HepG2 (cell line): ENCODE data around the gene SCN2A. TPM values are rescaled to one million over a fixed set of nuclear protein-coding genes. Genes with fewer than 3 reads are reported as not detected.

Source experiments
- ATAC-seq: fragments of 200-7000 bp; cut with Tn5 transposase; 3 replicates; pipeline ENCODE4 v1.9.1; 2020; ENCODE audit warnings: mild to moderate bottlenecking, moderate library complexity
- BruUV-seq: library from RNA; stranded (reverse); fragments of 400-500 nt; replicated peaks from 2 replicates; lab custom pipeline; 2021; lab: Mats Ljungman, UMichigan
- CTCF ChIA-PET: fragments of 300-600 bp; formaldehyde crosslinking; extraction: SDS; loops from one replicate; lab custom pipeline; 2021; ENCODE audit warnings: low total read pairs, inconsistent platforms, low intra/inter-chr PET ratio; lab: Yijun Ruan, JAX
- POLR2A ChIA-PET: fragments of 350-600 bp; sonication (Branson Sonifier 250); formaldehyde crosslinking; loops from one replicate; lab custom pipeline; 2020; ENCODE audit warnings: antibody characterized with exemption, inconsistent platforms; lab: Yijun Ruan, JAX
- DNase-seq: peaks from one replicate; pipeline ENCODE4 v3.0.0-alpha.2; 2015; ENCODE audit warnings: low spot score
- FAIRE-seq: peaks from 3 replicates; lab custom pipeline; 2011; peaks lifted over from hg19 to GRCh38; lab: Jason Lieb, UNC
- H2AFZ ChIP-seq: one replicate; pipeline ENCODE4 v1.6.1; 2011; ENCODE audit warnings: low read length, inconsistent platforms
- H3K27ac ChIP-seq: fragments of 300-600 bp; 3 replicates; pipeline ENCODE4 v1.8.0; 2011; ENCODE audit warnings: mixed run types, mild to moderate bottlenecking, mixed read lengths, low read length, inconsistent platforms; ENCODE audit not compliant: insufficient read depth; ENCODE audit errors: extremely low read length
- H3K27me3 ChIP-seq, 2 experiments: fragments of 200-600 bp in 1 of 2; 2 replicates in 1 of 2; 3 replicates in 1 of 2; pipeline versions ENCODE4 v1.6.0 to v1.8.0; 2011; ENCODE audit warnings: low read length in 2 of 2, mild to moderate bottlenecking in 2 of 2, moderate library complexity in 2 of 2, inconsistent platforms in 1 of 2; ENCODE audit not compliant: insufficient read depth in 2 of 2, control insufficient read depth in 1 of 2
- H3K36me3 ChIP-seq, 2 experiments: fragments of 200-600 bp in 1 of 2; replicated peaks in 1 of 2; 2 replicates in 1 of 2; 3 replicates in 1 of 2; pipeline versions ENCODE4 v1.5.1 to v1.8.0; 2011; ENCODE audit warnings: low read length in 2 of 2, inconsistent platforms in 1 of 2; ENCODE audit not compliant: insufficient read depth in 2 of 2, control insufficient read depth in 1 of 2
- H3K4me1 ChIP-seq: 2 replicates; pipeline ENCODE4 v1.5.1; 2012; ENCODE audit warnings: low read length, inconsistent platforms; ENCODE audit not compliant: insufficient read depth
- H3K4me2 ChIP-seq: 2 replicates; pipeline ENCODE4 v1.6.0; 2011; ENCODE audit warnings: low read depth, low read length, inconsistent platforms
- H3K4me3 ChIP-seq, 3 experiments: fragments of 200-600 bp in 1 of 3; sonication (generic), shearing (Covaris generic) in 1 of 3; replicated peaks in 1 of 3; 2 replicates each; pipeline ENCODE4 v1.5.1; 2011 to 2016; ENCODE audit warnings: low read length in 3 of 3, inconsistent platforms in 2 of 3, low read depth in 2 of 3, mild to moderate bottlenecking in 2 of 3, control low read depth in 1 of 3, mixed read lengths in 1 of 3; ENCODE audit not compliant: insufficient read depth in 1 of 3
- H3K79me2 ChIP-seq: one replicate; pipeline ENCODE4 v1.6.1; 2011; ENCODE audit warnings: low read length, inconsistent platforms; ENCODE audit not compliant: insufficient read depth
- H3K9ac ChIP-seq: 2 replicates; pipeline ENCODE4 v1.6.0; 2011; ENCODE audit warnings: mild to moderate bottlenecking, low read depth, low read length, inconsistent platforms; ENCODE audit not compliant: insufficient read depth
- H3K9me3 ChIP-seq: 2 replicates; pipeline ENCODE4 v1.5.1; 2012; ENCODE audit warnings: mild to moderate bottlenecking, low read length
- H4K20me1 ChIP-seq: 2 replicates; pipeline ENCODE4 v1.6.0; 2011; ENCODE audit warnings: inconsistent platforms, mild to moderate bottlenecking, low read length, moderate library complexity; ENCODE audit not compliant: insufficient read depth
- CENPX ChIP-seq: sonication (generic); formaldehyde crosslinking; IDR thresholded peaks from 2 replicates; pipeline ENCODE4 v1.9.0; 2021; ENCODE audit warnings: mild to moderate bottlenecking, missing genetic modification reagents, moderate library complexity
- KLF13 ChIP-seq: sonication (generic); formaldehyde crosslinking; IDR thresholded peaks from 2 replicates; pipeline ENCODE4 v1.4.0; 2020; ENCODE audit warnings: mild to moderate bottlenecking, missing genetic modification reagents
- KLF6 ChIP-seq: IDR thresholded peaks from 2 replicates; pipeline ENCODE4 v1.8.0; 2016; ENCODE audit warnings: missing biosample characterization, missing genetic modification reagents
- MIER3 ChIP-seq: IDR thresholded peaks from 2 replicates; pipeline ENCODE4 v1.6.1; 2016; ENCODE audit warnings: missing compliant biosample characterization, borderline replicate concordance
- MYNN ChIP-seq: sonication (generic); formaldehyde crosslinking; IDR thresholded peaks from 2 replicates; pipeline ENCODE4 v1.4.0; 2020; ENCODE audit warnings: mild to moderate bottlenecking, low read depth, missing genetic modification reagents
- NR2F1 ChIP-seq, 2 experiments: fragments of 450-650 bp in 1 of 2; formaldehyde crosslinking in 1 of 2; IDR thresholded peaks; 2 replicates each; pipeline versions ENCODE4 v1.5.0 to v1.6.1; 2016 to 2020; ENCODE audit warnings: mild to moderate bottlenecking in 1 of 2, missing compliant biosample characterization in 1 of 2, missing genetic modification reagents in 1 of 2, moderate library complexity in 1 of 2
- RXRB ChIP-seq: IDR thresholded peaks from 2 replicates; pipeline ENCODE4 v1.6.1; 2016; ENCODE audit warnings: borderline replicate concordance, missing genetic modification reagents, missing compliant biosample characterization
- U2AF2 ChIP-seq: fragments of 200-400 bp; formaldehyde crosslinking; IDR thresholded peaks from 2 replicates; pipeline ENCODE4 v1.6.1; 2017; ENCODE audit warnings: low read depth, mild to moderate bottlenecking, low read length
- ZNF260 ChIP-seq: sonication (generic); formaldehyde crosslinking; IDR thresholded peaks from 2 replicates; pipeline ENCODE4 v1.4.0; 2020; ENCODE audit warnings: missing genetic modification reagents, low read depth, mild to moderate bottlenecking, borderline replicate concordance
- ZNF3 ChIP-seq: IDR thresholded peaks from 2 replicates; pipeline ENCODE4 v1.7.0; 2017; ENCODE audit warnings: inconsistent platforms
- ZNF749 ChIP-seq: sonication (generic); formaldehyde crosslinking; IDR thresholded peaks from 2 replicates; pipeline ENCODE4 v1.8.0; 2022; ENCODE audit warnings: mild to moderate bottlenecking, missing genetic modification reagents, moderate library complexity, borderline replicate concordance
- ZNF841 ChIP-seq: sonication (generic); formaldehyde crosslinking; IDR thresholded peaks from 2 replicates; pipeline ENCODE4 v1.8.1; 2023; ENCODE audit warnings: missing genetic modification reagents, borderline replicate concordance
- ZNF850 ChIP-seq: sonication (generic); formaldehyde crosslinking; conservative IDR thresholded peaks from 2 replicates; pipeline ENCODE4 v1.9.0; 2021; ENCODE audit warnings: mild to moderate bottlenecking, missing genetic modification reagents
- ZSCAN25 ChIP-seq: sonication (generic); formaldehyde crosslinking; IDR thresholded peaks from 2 replicates; pipeline ENCODE4 v1.8.0; 2022; ENCODE audit warnings: mild to moderate bottlenecking, missing genetic modification reagents
- WGBS: methylation state at CpG from one replicate; pipeline ENCODE4 v1.1.6; 2017; ENCODE audit warnings: low lambda C conversion rate; 5-methylcytosine and 5-hydroxymethylcytosine counted together
- in situ Hi-C: cut with HindIII; loops from 2 replicates; pipeline ENCODE4 v1.10.0; 2017; ENCODE audit warnings: low pct_unique_long_range_greater_than_20kb; ENCODE audit not compliant: extremely low pct_ligation_motif_present
- intact Hi-C: fragments of 100-400 bp; cut with micrococcal nuclease; formaldehyde crosslinking; loops from one replicate; pipeline ENCODE4 v1.10.0; 2022; ENCODE audit not compliant: unreplicated experiment
- polyA plus RNA-seq, 8 experiments: library from polyadenylated mRNA; depleted of rRNA in 3 of 8; stranded (reverse) in 7 of 8; unstranded in 1 of 8; fragments of >200 nt; fragmentation: Illumina TruSeq in 4 of 8; extraction: Trizol in 4 of 8; gene quantifications; 2 replicates each; pipeline versions ENCODE4 v1.2.1 to v1.2.3, GENCODE V29; 2011 to 2016; ENCODE audit warnings: low read depth in 4 of 8, missing spikeins in 1 of 8, mixed read lengths in 1 of 8; ENCODE audit not compliant: insufficient read depth in 1 of 8
- total RNA-seq, 5 experiments: library from RNA; depleted of rRNA; stranded (reverse); fragments of >200 nt; fragmentation: Illumina TruSeq; extraction: Trizol; gene quantifications; 2 replicates each; pipeline ENCODE4 v1.2.3, GENCODE V29; 2016; ENCODE audit warnings: low read depth in 1 of 5
- TF ChIP-seq, protein P1 (sequence below): sonication (generic); formaldehyde crosslinking; IDR thresholded peaks from 2 replicates; pipeline ENCODE4 v1.8.0; 2022; ENCODE audit warnings: mild to moderate bottlenecking, missing genetic modification reagents, moderate library complexity
- TF ChIP-seq, protein P2 (sequence below): sonication (generic); formaldehyde crosslinking; IDR thresholded peaks from 2 replicates; pipeline ENCODE4 v1.5.1; 2020; ENCODE audit warnings: mild to moderate bottlenecking, missing genetic modification reagents, moderate library complexity

SCN2A gene
- total and polyA plus RNA-seq, 2 of the 13 experiments (the other 11 are each of a cell fraction or from before 2014, with no cell fraction given): 0.20 to 0.30 TPM

DNA sequence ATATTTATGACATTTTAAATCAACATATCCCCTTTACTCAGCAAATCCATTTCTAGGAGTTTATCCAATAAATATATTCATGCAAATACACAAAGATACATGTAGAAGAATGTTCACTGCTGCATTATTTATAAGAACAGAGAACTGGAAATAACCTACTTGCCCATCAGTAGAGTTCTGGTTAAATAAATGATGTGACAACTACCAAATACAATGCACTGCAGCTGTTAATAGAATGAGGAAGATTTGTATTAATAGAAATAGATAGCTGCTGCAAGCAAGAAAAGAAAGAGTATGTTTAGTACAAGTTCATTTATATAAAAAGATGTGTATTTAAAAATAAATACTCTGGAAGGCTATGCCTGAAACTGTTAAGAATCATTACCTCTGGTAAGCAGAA, 181.0 kb downstream of the SCN2A start:
- intact Hi-C loops: no loop called here
- no TSS peak for BruUV-seq
- in situ Hi-C loops: no loop called here
- Histone ChIP-seq H3K4me1 (no peaks in the 10 kb centered on the region), H3K27ac (no peak overlapping the region), H3K79me2 (no peaks in the 10 kb centered on the region), H3K4me3 (no peak overlapping the region), H3K27me3 (no peaks in the 10 kb centered on the region), H3K9me3 (no peaks in the 10 kb centered on the region), H2AFZ (no peak overlapping the region), H4K20me1 (no peaks in the 10 kb centered on the region), H3K4me2 (no peak overlapping the region), H3K36me3 (no peaks in the 10 kb centered on the region), H3K9ac (no peak overlapping the region)
- no peak for DNase-seq
- no peak for FAIRE-seq
- no peak for TF ChIP-seq ZNF850
- TF ChIP-seq, protein P1, sequence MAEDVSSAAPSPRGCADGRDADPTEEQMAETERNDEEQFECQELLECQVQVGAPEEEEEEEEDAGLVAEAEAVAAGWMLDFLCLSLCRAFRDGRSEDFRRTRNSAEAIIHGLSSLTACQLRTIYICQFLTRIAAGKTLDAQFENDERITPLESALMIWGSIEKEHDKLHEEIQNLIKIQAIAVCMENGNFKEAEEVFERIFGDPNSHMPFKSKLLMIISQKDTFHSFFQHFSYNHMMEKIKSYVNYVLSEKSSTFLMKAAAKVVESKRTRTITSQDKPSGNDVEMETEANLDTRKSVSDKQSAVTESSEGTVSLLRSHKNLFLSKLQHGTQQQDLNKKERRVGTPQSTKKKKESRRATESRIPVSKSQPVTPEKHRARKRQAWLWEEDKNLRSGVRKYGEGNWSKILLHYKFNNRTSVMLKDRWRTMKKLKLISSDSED: no peak
- no peak for ATAC-seq
- ChIA-PET POLR2A (no interaction called here), CTCF (no interaction called here)

DNA sequence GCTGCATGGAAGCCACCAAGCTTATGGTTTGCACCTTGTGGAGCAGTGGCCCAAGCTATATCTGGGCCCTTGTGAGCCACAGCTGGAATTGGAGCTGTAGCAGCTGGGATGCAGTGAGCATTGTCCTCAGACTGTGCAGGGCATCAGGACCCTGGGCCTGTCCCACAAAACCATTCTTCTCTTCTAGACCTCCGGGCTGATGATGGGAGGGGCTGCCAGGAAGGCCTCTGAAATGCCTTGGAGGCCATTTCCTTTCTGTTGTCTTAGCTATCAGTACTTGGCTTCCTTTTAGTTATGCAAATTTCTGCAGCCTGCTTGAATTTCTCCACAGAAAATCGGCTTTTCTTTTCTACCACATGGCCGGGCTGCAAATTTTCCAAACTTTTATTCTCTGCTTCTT, 183.9 kb downstream of the SCN2A start:
- CTCF ChIA-PET: no interaction called here
- no peak for TF ChIP-seq MIER3
- no peak for TF ChIP-seq KLF6 (CRISPR knock-in tag)
- TF ChIP-seq MYNN (CRISPR knock-in tag): no peak
- TF ChIP-seq ZNF749 (CRISPR knock-in tag): no peak
- TF ChIP-seq ZNF260 (CRISPR knock-in tag): no peak
- no peak for TF ChIP-seq RXRB (CRISPR knock-in tag)
- no peak for TF ChIP-seq ZNF3 (CRISPR knock-in tag)
- TF ChIP-seq ZSCAN25 (CRISPR knock-in tag): no peak
- no peak for TF ChIP-seq ZNF841 (CRISPR knock-in tag)
- TF ChIP-seq KLF13 (CRISPR knock-in tag): no peak
- TF ChIP-seq NR2F1 (CRISPR knock-in tag; IDR thresholded peaks at IDR 0.05): no peak
- TF ChIP-seq U2AF2: no peak
- no peak for TF ChIP-seq CENPX (CRISPR knock-in tag)
- TF ChIP-seq, protein P2, sequence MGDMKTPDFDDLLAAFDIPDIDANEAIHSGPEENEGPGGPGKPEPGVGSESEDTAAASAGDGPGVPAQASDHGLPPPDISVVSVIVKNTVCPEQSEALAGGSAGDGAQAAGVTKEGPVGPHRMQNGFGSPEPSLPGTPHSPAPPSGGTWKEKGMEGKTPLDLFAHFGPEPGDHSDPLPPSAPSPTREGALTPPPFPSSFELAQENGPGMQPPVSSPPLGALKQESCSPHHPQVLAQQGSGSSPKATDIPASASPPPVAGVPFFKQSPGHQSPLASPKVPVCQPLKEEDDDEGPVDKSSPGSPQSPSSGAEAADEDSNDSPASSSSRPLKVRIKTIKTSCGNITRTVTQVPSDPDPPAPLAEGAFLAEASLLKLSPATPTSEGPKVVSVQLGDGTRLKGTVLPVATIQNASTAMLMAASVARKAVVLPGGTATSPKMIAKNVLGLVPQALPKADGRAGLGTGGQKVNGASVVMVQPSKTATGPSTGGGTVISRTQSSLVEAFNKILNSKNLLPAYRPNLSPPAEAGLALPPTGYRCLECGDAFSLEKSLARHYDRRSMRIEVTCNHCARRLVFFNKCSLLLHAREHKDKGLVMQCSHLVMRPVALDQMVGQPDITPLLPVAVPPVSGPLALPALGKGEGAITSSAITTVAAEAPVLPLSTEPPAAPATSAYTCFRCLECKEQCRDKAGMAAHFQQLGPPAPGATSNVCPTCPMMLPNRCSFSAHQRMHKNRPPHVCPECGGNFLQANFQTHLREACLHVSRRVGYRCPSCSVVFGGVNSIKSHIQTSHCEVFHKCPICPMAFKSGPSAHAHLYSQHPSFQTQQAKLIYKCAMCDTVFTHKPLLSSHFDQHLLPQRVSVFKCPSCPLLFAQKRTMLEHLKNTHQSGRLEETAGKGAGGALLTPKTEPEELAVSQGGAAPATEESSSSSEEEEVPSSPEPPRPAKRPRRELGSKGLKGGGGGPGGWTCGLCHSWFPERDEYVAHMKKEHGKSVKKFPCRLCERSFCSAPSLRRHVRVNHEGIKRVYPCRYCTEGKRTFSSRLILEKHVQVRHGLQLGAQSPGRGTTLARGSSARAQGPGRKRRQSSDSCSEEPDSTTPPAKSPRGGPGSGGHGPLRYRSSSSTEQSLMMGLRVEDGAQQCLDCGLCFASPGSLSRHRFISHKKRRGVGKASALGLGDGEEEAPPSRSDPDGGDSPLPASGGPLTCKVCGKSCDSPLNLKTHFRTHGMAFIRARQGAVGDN (CRISPR knock-in tag): no peak

More for the DNA sequence above, 183.9 kb downstream of the SCN2A start:
- H3K9me3 ChIP-seq: no peaks in the 10 kb centered on the region
- no peaks in the 10 kb centered on the region for H3K79me2 ChIP-seq
- WGBS: 17% methylated on average over 3 of the region's 3 CpGs
- H4K20me1 ChIP-seq: no peaks in the 10 kb centered on the region
- FAIRE-seq: no peak
- no peak overlapping the region for H3K27ac ChIP-seq
- in situ Hi-C loops (no loop called here), intact Hi-C loops (no loop called here)
- H2AFZ ChIP-seq: no peak overlapping the region
- H3K4me2 ChIP-seq: no peak overlapping the region
- no peaks in the 10 kb centered on the region for H3K4me1 ChIP-seq
- H3K9ac ChIP-seq: no peak overlapping the region
- no peaks in the 10 kb centered on the region for H3K27me3 ChIP-seq
- H3K4me3 ChIP-seq: no peak overlapping the region
- no TSS peak for BruUV-seq
- H3K36me3 ChIP-seq: no peaks in the 10 kb centered on the region
- POLR2A ChIA-PET: no interaction called here
- no peak for DNase-seq
- ATAC-seq: no peak
